ENCODE results near the gene KLHL5. TPM values are rescaled to one million over a fixed set of nuclear protein-coding genes. Genes with fewer than 3 reads are reported as not detected.
"Not testable (repeated sequence)": the region's sequence is repeated elsewhere in the genome, so short reads cannot be mapped to it uniquely, and the experiment has no call there.

KLHL5 gene
- total RNA-seq, 1 experiment from 2014 or later = 128 TPM

GRCh38 chr4:39134683-39135306 is 72.8 kb downstream of the KLHL5 start:
- no peaks in the 10 kb centered on the region for H3K9me3 ChIP-seq (ENCODE audit: control insufficient read depth, insufficient read depth, low read depth, low read length)
- H3K4me3 ChIP-seq (ENCODE audit: low read depth in 2 of 2, low read length in 2 of 2) = no peak overlapping the region
- H3K4me1 ChIP-seq (ENCODE audit: control insufficient read depth, insufficient read depth, low read length) = no peaks in the 10 kb centered on the region
- in situ Hi-C loops (cut with HindIII; ENCODE audit: low pct_unique_long_range_greater_than_20kb, low sequenced_read_pairs) = no loop called here
- no TSS peak for BruUV-seq (replicated peaks)
- intact Hi-C loops (cut with micrococcal nuclease; ENCODE audit: unreplicated experiment) = loop anchor here (5.0 kb wide), 1 partner anchor 232 kb away; no protein-coding TSS in a partner anchor
- ChIA-PET POLR2A (interaction anchor here (0.6 kb wide), 1 partner anchor 84 kb away, joined by 6 read pairs; no protein-coding TSS in a partner anchor), CTCF (interaction anchor here (1.0 to 1.6 kb wide), 2 partner anchors 232 to 375 kb away, joined by 3 to 12 read pairs; no protein-coding TSS in a partner anchor)
- TF ChIP-seq POLR2AphosphoS5 (IDR thresholded peaks at IDR 0.05; ENCODE audit: low read depth, low read length) (no peak), CTCF (IDR thresholded peaks at IDR 0.05) (no peak), SIN3A (IDR thresholded peaks at IDR 0.05; ENCODE audit: borderline replicate concordance, insufficient read depth, low read depth, low read length) (no peak), TCF7L2 (IDR thresholded peaks at IDR 0.05; ENCODE audit: low read depth, low read length) (no peak), REST (IDR thresholded peaks at IDR 0.05; ENCODE audit: insufficient read depth in 1 of 2, low read depth in 2 of 2, low read length in 1 of 2) (no peak)
- no peak overlapping the region for H3K27ac ChIP-seq (ENCODE audit: low read length)
- H3K36me3 ChIP-seq (ENCODE audit: control insufficient read depth, insufficient read depth, low read length) = no peaks in the 10 kb centered on the region
- DNase-seq (ENCODE audit: low read depth, low spot score) (no peak), ATAC-seq (peak; percentile 49)
- H3K27me3 ChIP-seq (ENCODE audit: control insufficient read depth, insufficient read depth, low read length) = no peaks in the 10 kb centered on the region

DNA sequence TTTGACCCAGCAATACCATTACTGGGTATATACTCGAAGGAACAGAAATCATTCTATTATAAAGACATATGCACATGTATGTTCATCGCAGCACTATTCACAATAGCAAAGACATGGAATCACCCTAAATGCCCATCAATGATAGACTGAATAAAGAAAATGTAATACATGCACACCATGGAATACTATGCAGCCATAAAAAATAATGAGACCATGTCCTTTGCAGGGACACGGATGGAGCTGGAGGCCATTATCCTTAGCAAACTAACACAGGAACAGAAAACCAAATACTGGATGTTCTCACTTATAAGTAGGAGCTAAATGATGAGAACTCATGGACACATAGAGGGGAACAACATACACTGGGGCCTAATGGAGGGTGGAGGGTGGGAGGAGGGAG is 76.2 kb downstream of the KLHL5 start:
- H3K27ac ChIP-seq (ENCODE audit: low read length); DNase-seq (ENCODE audit: low read depth, low spot score); H3K9me3 ChIP-seq (ENCODE audit: control insufficient read depth, insufficient read depth, low read depth, low read length); CTCF ChIA-PET; in situ Hi-C loops (cut with HindIII; ENCODE audit: low pct_unique_long_range_greater_than_20kb, low sequenced_read_pairs); POLR2A ChIA-PET; H3K4me3 ChIP-seq (ENCODE audit: low read depth in 2 of 2, low read length in 2 of 2); BruUV-seq (replicated peaks); H3K36me3 ChIP-seq (ENCODE audit: control insufficient read depth, insufficient read depth, low read length); ATAC-seq; intact Hi-C loops (cut with micrococcal nuclease; ENCODE audit: unreplicated experiment); H3K27me3 ChIP-seq (ENCODE audit: control insufficient read depth, insufficient read depth, low read length); H3K4me1 ChIP-seq (ENCODE audit: control insufficient read depth, insufficient read depth, low read length): not testable (repeated sequence)

- H3K36me3 ChIP-seq (ENCODE audit: control insufficient read depth, insufficient read depth, low read length) = no peaks in the 10 kb centered on the region
- H3K4me1 ChIP-seq (ENCODE audit: control insufficient read depth, insufficient read depth, low read length) = no peaks in the 10 kb centered on the region
- no peaks in the 10 kb centered on the region for H3K9me3 ChIP-seq (ENCODE audit: control insufficient read depth, insufficient read depth, low read depth, low read length)
- CTCF ChIA-PET = no interaction called here
- no peaks in the 10 kb centered on the region for H3K27me3 ChIP-seq (ENCODE audit: control insufficient read depth, insufficient read depth, low read length)
- TF ChIP-seq CTCF (IDR thresholded peaks at IDR 0.05) = no peak
- TF ChIP-seq SIN3A (IDR thresholded peaks at IDR 0.05; ENCODE audit: borderline replicate concordance, insufficient read depth, low read depth, low read length) = no peak
- no peak for TF ChIP-seq TCF7L2 (IDR thresholded peaks at IDR 0.05; ENCODE audit: low read depth, low read length)
- no peak for TF ChIP-seq REST (IDR thresholded peaks at IDR 0.05; ENCODE audit: insufficient read depth in 1 of 2, low read depth in 2 of 2, low read length in 1 of 2)
- no peak for TF ChIP-seq POLR2AphosphoS5 (IDR thresholded peaks at IDR 0.05; ENCODE audit: low read depth, low read length)
- in situ Hi-C loops (cut with HindIII; ENCODE audit: low pct_unique_long_range_greater_than_20kb, low sequenced_read_pairs) = no loop called here
- H3K27ac ChIP-seq (ENCODE audit: low read length) = no peak overlapping the region
- no peak overlapping the region for H3K4me3 ChIP-seq (ENCODE audit: low read depth in 2 of 2, low read length in 2 of 2)
- ATAC-seq = no peak
- no TSS peak for BruUV-seq (replicated peaks)
- intact Hi-C loops (cut with micrococcal nuclease; ENCODE audit: unreplicated experiment) = loop anchor here (10.0 kb wide), 1 partner anchor 391 kb away; no protein-coding TSS in a partner anchor
- POLR2A ChIA-PET = no interaction called here
- DNase-seq (ENCODE audit: low read depth, low spot score) = no peak
Measured at GRCh38 chr4:39146211-39146610, 84.2 kb downstream of the KLHL5 start.

Measured in Panc1 (cell line).